HFFc6 (cell line): ENCODE results near the gene SMOC2. TPM values are rescaled to one million over a fixed set of nuclear protein-coding genes. Genes with fewer than 3 reads are reported as not detected.

Experiments
- DNase-seq: peaks from one replicate; pipeline ENCODE4 v3.0.0-alpha.2; 2018
- H3K27ac Mint-ChIP-seq: 2 replicates; pipeline ENCODE4 v1.8.0; 2020; ENCODE audit warnings: mild to moderate bottlenecking, mixed read lengths
- H3K27me3 Mint-ChIP-seq: 2 replicates; pipeline ENCODE4 v1.8.0; 2021; ENCODE audit warnings: mild to moderate bottlenecking, moderate library complexity, mixed read lengths; ENCODE audit not compliant: insufficient read depth
- H3K36me3 Mint-ChIP-seq: 2 replicates; pipeline ENCODE4 v1.8.0; 2021; ENCODE audit warnings: low read depth, mixed read lengths
- H3K4me1 Mint-ChIP-seq: 2 replicates; pipeline ENCODE4 v1.8.0; 2020; ENCODE audit warnings: low read depth, mixed read lengths
- H3K4me3 Mint-ChIP-seq: 2 replicates; pipeline ENCODE4 v1.8.0; 2020; ENCODE audit warnings: mild to moderate bottlenecking, moderate library complexity, mixed read lengths
- H3K9me3 Mint-ChIP-seq: 2 replicates; pipeline ENCODE4 v1.8.0; 2020; ENCODE audit warnings: mild to moderate bottlenecking, mixed read lengths
- CTCF ChIP-seq: fragments of 200-600 bp; sonication (generic); IDR thresholded peaks from 2 replicates; pipeline ENCODE4 v1.5.0; 2021; ENCODE audit warnings: antibody characterized with exemption, mild to moderate bottlenecking
- total RNA-seq, 6 experiments: library from RNA; stranded (reverse); fragmentation: NEBNext Ultra II Directional; extraction: Animal tissue kit (Norgen Biotek cat#: 25700); gene quantifications; 2 replicates in 1 of 6; 3 replicates in 5 of 6; pipeline ENCODE4 v1.2.3, GENCODE V29; 2021

SMOC2 gene
- total RNA-seq, 6 experiments from 2014 or later = not detected

GRCh38 chr6:168584249-168584648, 143.3 kb downstream of the SMOC2 start:
- no peak for DNase-seq
- Mint-ChIP-seq H3K4me3 (no peak overlapping the region), H3K4me1 (no peaks in the 10 kb centered on the region), H3K27ac (no peak overlapping the region), H3K27me3 (peaks cover 3% of the 10 kb centered on the region), H3K36me3 (no peaks in the 10 kb centered on the region), H3K9me3 (peaks cover 40% of the 10 kb centered on the region)
- no peak for TF ChIP-seq CTCF

- Mint-ChIP-seq H3K4me3 (no peak overlapping the region), H3K9me3 (peaks cover 41% of the 10 kb centered on the region), H3K4me1 (no peaks in the 10 kb centered on the region), H3K27me3 (peaks cover 3% of the 10 kb centered on the region), H3K36me3 (no peaks in the 10 kb centered on the region), H3K27ac (no peak overlapping the region)
- no peak for TF ChIP-seq CTCF
- DNase-seq = no peak
These were observed 143.7 kb downstream of the SMOC2 start for GRCh38 chr6:168584671-168585070.

GRCh38 chr6:168585441-168585840, 144.5 kb downstream of the SMOC2 start:
- peaks cover 3% of the 10 kb centered on the region for H3K27me3 Mint-ChIP-seq
- no peak overlapping the region for H3K4me3 Mint-ChIP-seq
- no peaks in the 10 kb centered on the region for H3K4me1 Mint-ChIP-seq
- H3K9me3 Mint-ChIP-seq = peaks cover 41% of the 10 kb centered on the region
- DNase-seq = no peak
- H3K36me3 Mint-ChIP-seq = no peaks in the 10 kb centered on the region
- H3K27ac Mint-ChIP-seq = no peak overlapping the region
- TF ChIP-seq CTCF = no peak

GRCh38 chr6:168589275-168589674, 148.3 kb downstream of the SMOC2 start:
- TF ChIP-seq CTCF = no peak
- H3K4me3 Mint-ChIP-seq = no peak overlapping the region
- no peak overlapping the region for H3K27ac Mint-ChIP-seq
- H3K27me3 Mint-ChIP-seq = no peaks in the 10 kb centered on the region; the same call in none of the 2 replicates
- peaks cover 26% of the 10 kb centered on the region for H3K9me3 Mint-ChIP-seq
- no peaks in the 10 kb centered on the region for H3K36me3 Mint-ChIP-seq
- no peak for DNase-seq
- H3K4me1 Mint-ChIP-seq = no peaks in the 10 kb centered on the region

GRCh38 chr6:168590406-168590805, 149.4 kb downstream of the SMOC2 start:
- TF ChIP-seq CTCF = no peak
- Mint-ChIP-seq H3K27me3 (no peaks in the 10 kb centered on the region; the same call in 1 of the 2 replicates), H3K9me3 (peaks cover 31% of the 10 kb centered on the region), H3K36me3 (no peaks in the 10 kb centered on the region), H3K4me1 (no peaks in the 10 kb centered on the region), H3K27ac (no peak overlapping the region), H3K4me3 (no peak overlapping the region)
- no peak for DNase-seq

- no peaks in the 10 kb centered on the region for H3K4me1 Mint-ChIP-seq
- no peak overlapping the region for H3K4me3 Mint-ChIP-seq
- no peak overlapping the region for H3K27ac Mint-ChIP-seq
- no peaks in the 10 kb centered on the region; the same call in 1 of the 2 replicates for H3K36me3 Mint-ChIP-seq
- DNase-seq = no peak
- H3K27me3 Mint-ChIP-seq = no peaks in the 10 kb centered on the region
- H3K9me3 Mint-ChIP-seq = peaks cover 52% of the 10 kb centered on the region
- TF ChIP-seq CTCF = no peak
These were observed 155.4 kb downstream of the SMOC2 start for GRCh38 chr6:168596344-168596743.
